IMR-90 (cell line): ENCODE data around the gene TBCD. TPM values are rescaled to one million over a fixed set of nuclear protein-coding genes. Genes with fewer than 3 reads are reported as not detected.

Experiments used
- ATAC-seq: fragments of 200-7000 bp; cut with Tn5 transposase; 2 replicates; pipeline ENCODE4 v1.9.1; 2020; ENCODE audit warnings: low read depth, mild to moderate bottlenecking, moderate library complexity
- BruUV-seq: library from RNA; stranded (reverse); fragments of 400-500 nt; replicated peaks from 2 replicates; lab custom pipeline; 2021; lab: Mats Ljungman, UMichigan
- CTCF ChIA-PET: fragments of 300-600 bp; formaldehyde crosslinking; extraction: SDS; loops from one replicate; lab custom pipeline; 2021; ENCODE audit warnings: antibody characterized with exemption; lab: Yijun Ruan, JAX
- POLR2A ChIA-PET: fragments of 300-600 bp; sonication (Branson Sonifier 250); formaldehyde crosslinking; loops from one replicate; lab custom pipeline; 2022; ENCODE audit warnings: antibody characterized with exemption; ENCODE audit not compliant: unreplicated experiment; lab: Charles Lee
- DNase-seq: peaks from one replicate; pipeline ENCODE4 v3.0.0; 2013
- H2AFZ ChIP-seq: replicated peaks from 2 replicates; pipeline ENCODE3; 2013; ENCODE audit warnings: low read length, mild to moderate bottlenecking; ENCODE audit not compliant: poor library complexity
- H2AK5ac ChIP-seq: 2 replicates; pipeline ENCODE4 v1.6.1; 2013; ENCODE audit warnings: low read depth, low read length, inconsistent platforms
- H2AK9ac ChIP-seq: replicated peaks from 2 replicates; pipeline ENCODE3; 2013; ENCODE audit warnings: mild to moderate bottlenecking, low read depth, low read length, moderate library complexity; ENCODE audit not compliant: poor library complexity
- H2BK120ac ChIP-seq: 2 replicates; pipeline ENCODE4 v1.6.1; 2013; ENCODE audit warnings: low read depth, low read length, inconsistent platforms
- H2BK15ac ChIP-seq: 3 replicates; pipeline ENCODE4 v1.6.1; 2013; ENCODE audit warnings: low read depth, low read length, inconsistent platforms
- H2BK20ac ChIP-seq: 2 replicates; pipeline ENCODE4 v1.6.1; 2013; ENCODE audit warnings: low read depth, mild to moderate bottlenecking, inconsistent platforms, low read length, moderate library complexity
- H2BK5ac ChIP-seq: 2 replicates; pipeline ENCODE4 v1.6.1; 2013; ENCODE audit warnings: mild to moderate bottlenecking, low read depth, low read length, inconsistent platforms; ENCODE audit not compliant: poor library complexity, severe bottlenecking
- H3K14ac ChIP-seq: replicated peaks from 2 replicates; pipeline ENCODE4 v1.6.1; 2013; ENCODE audit warnings: low read depth, low read length, inconsistent platforms
- H3K18ac ChIP-seq: 2 replicates; pipeline ENCODE4 v1.6.1; 2013; ENCODE audit warnings: low read depth, low read length, control low read depth
- H3K23ac ChIP-seq: 2 replicates; pipeline ENCODE4 v1.6.1; 2013; ENCODE audit warnings: low read depth, low read length, inconsistent platforms
- H3K27ac ChIP-seq: 2 replicates; pipeline ENCODE4 v1.5.1; 2013; ENCODE audit warnings: mild to moderate bottlenecking, control low read depth, low read length; ENCODE audit not compliant: insufficient read depth
- H3K27me3 ChIP-seq: 2 replicates; pipeline ENCODE4 v1.6.1; 2013; ENCODE audit warnings: low read length; ENCODE audit not compliant: control insufficient read depth, insufficient read depth
- H3K36me3 ChIP-seq: 2 replicates; pipeline ENCODE4 v1.6.1; 2013; ENCODE audit warnings: low read length, mixed read lengths; ENCODE audit not compliant: control insufficient read depth, insufficient read depth
- H3K4ac ChIP-seq: 2 replicates; pipeline ENCODE4 v1.6.1; 2013; ENCODE audit warnings: low read depth, low read length, inconsistent platforms
- H3K4me1 ChIP-seq: 2 replicates; pipeline ENCODE4 v1.6.1; 2013; ENCODE audit warnings: low read length, mixed read lengths; ENCODE audit not compliant: control insufficient read depth, insufficient read depth
- H3K4me2 ChIP-seq: 2 replicates; pipeline ENCODE4 v1.6.1; 2013; ENCODE audit warnings: low read depth, mild to moderate bottlenecking, control low read depth, low read length, moderate library complexity
- H3K4me3 ChIP-seq: 2 replicates; pipeline ENCODE4 v1.5.1; 2013; ENCODE audit warnings: low read depth, mild to moderate bottlenecking, control low read depth, low read length, moderate library complexity; ENCODE audit not compliant: insufficient read depth
- H3K56ac ChIP-seq: 2 replicates; pipeline ENCODE4 v1.6.1; 2013; ENCODE audit warnings: low read length, inconsistent platforms; ENCODE audit not compliant: insufficient read depth; ENCODE audit errors: extremely low read depth
- H3K79me1 ChIP-seq, 2 experiments: 2 replicates each; pipeline ENCODE4 v1.6.1; 2013; ENCODE audit warnings: low read length in 2 of 2, inconsistent platforms in 1 of 2, low read depth in 1 of 2
- H3K9ac ChIP-seq: 2 replicates; pipeline ENCODE4 v1.6.1; 2013; ENCODE audit warnings: low read depth, low read length, control low read depth
- H3K9me1 ChIP-seq: 2 replicates; pipeline ENCODE4 v1.6.1; 2013; ENCODE audit warnings: low read length, inconsistent platforms; ENCODE audit not compliant: insufficient read depth
- H3K9me3 ChIP-seq: 2 replicates; pipeline ENCODE4 v1.6.1; 2013; ENCODE audit warnings: low read length; ENCODE audit not compliant: control insufficient read depth, insufficient read depth
- H4K20me1 ChIP-seq: 2 replicates; pipeline ENCODE4 v1.6.1; 2013; ENCODE audit warnings: low read length, inconsistent platforms; ENCODE audit not compliant: insufficient read depth
- H4K5ac ChIP-seq: 2 replicates; pipeline ENCODE4 v1.6.1; 2013; ENCODE audit warnings: mild to moderate bottlenecking, low read depth, low read length, control low read depth
- H4K8ac ChIP-seq, 2 experiments: 2 replicates each; pipeline ENCODE4 v1.6.1; 2013; ENCODE audit warnings: low read depth in 2 of 2, low read length in 2 of 2, control low read depth in 1 of 2, inconsistent platforms in 1 of 2
- H4K91ac ChIP-seq: 2 replicates; pipeline ENCODE4 v1.6.1; 2013; ENCODE audit warnings: low read depth, low read length, inconsistent platforms; ENCODE audit not compliant: insufficient read depth
- BHLHE40 ChIP-seq: fragments of 150-350 bp; IDR thresholded peaks from 2 replicates; pipeline ENCODE4 v1.6.1; 2016; ENCODE audit warnings: mild to moderate bottlenecking, low read depth, low read length
- CHD1 ChIP-seq: IDR thresholded peaks from 2 replicates; pipeline ENCODE4 v1.6.1; 2012; ENCODE audit warnings: low read depth, low read length, improper control_type of control experiment
- CTCF ChIP-seq: conservative IDR thresholded peaks from 2 replicates; pipeline ENCODE4 v1.5.1; 2012; ENCODE audit warnings: mild to moderate bottlenecking, low read depth, low read length, improper control_type of control experiment
- FOS ChIP-seq: fragments of 150-350 bp; IDR thresholded peaks from 2 replicates; pipeline ENCODE4 v1.6.1; 2016; ENCODE audit warnings: low read depth, low read length
- MAFK ChIP-seq: IDR thresholded peaks from 2 replicates; pipeline ENCODE4 v1.6.1; 2012; ENCODE audit warnings: low read depth, low read length, improper control_type of control experiment
- MAZ ChIP-seq: IDR thresholded peaks from 2 replicates; pipeline ENCODE4 v1.6.1; 2012; ENCODE audit warnings: low read depth, mild to moderate bottlenecking, low read length, improper control_type of control experiment, moderate library complexity, borderline replicate concordance
- RAD21 ChIP-seq: IDR thresholded peaks from 2 replicates; pipeline ENCODE4 v1.6.1; 2012; ENCODE audit warnings: low read length, improper control_type of control experiment
- RFX5 ChIP-seq: IDR thresholded peaks from 2 replicates; pipeline ENCODE4 v1.8.0; 2012; ENCODE audit warnings: low read depth, mild to moderate bottlenecking, low read length, moderate library complexity
- dilution Hi-C: fragments of 300-500 bp; cut with HindIII; formaldehyde crosslinking; loops from one replicate; pipeline ENCODE4 v1.14.3; 2018; ENCODE audit warnings: low sequenced_read_pairs; ENCODE audit not compliant: unreplicated experiment
- in situ Hi-C: fragments of 300-500 bp; cut with MboI; formaldehyde crosslinking; loops from 3 replicates; pipeline ENCODE4 v1.14.3; 2019; ENCODE audit warnings: low sequenced_read_pairs, inconsistent platforms, mixed read lengths
- intact Hi-C: fragments of 100-400 bp; cut with micrococcal nuclease; formaldehyde crosslinking; loops from 2 replicates; pipeline ENCODE4 v1.10.0; 2022
- polyA plus RNA-seq, 3 experiments: library from polyadenylated mRNA; depleted of rRNA; stranded (reverse); fragments of >200 nt; gene quantifications; 2 replicates each; pipeline ENCODE4 v1.2.3, GENCODE V29; 2012; ENCODE audit warnings: low replicate concordance in 1 of 3
- total RNA-seq: library from RNA; depleted of rRNA; stranded (reverse); fragments of >200 nt; gene quantifications from 2 replicates; pipeline ENCODE4 v1.2.3, GENCODE V29; 2012

The TBCD gene
- total and polyA plus RNA-seq, 2 of the 4 experiments (the other 2 are of a cell fraction) = 21.9 to 54.5 TPM

DNA sequence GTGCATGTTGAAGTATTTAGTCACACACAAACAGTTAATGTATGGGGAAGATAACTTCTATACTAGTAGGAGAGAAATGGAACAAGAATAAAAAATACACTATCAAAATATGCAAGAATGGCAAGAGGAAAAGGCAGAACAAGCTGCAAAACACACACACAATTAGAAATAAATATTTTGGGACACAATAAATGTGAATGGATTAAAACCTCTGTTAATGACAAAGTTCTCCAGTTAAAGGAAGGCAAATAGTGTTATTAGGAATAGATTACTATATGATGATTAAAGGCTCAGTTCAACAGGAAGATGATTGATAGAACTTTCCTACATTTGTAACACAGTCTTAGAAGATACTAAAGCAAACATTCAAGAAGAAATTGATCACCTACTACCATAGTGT is 194.2 kb downstream of the TBCD start:
- Histone ChIP-seq H3K23ac (no peak overlapping the region), H3K18ac (no peak overlapping the region), H2BK15ac (no peak overlapping the region), H3K79me1 (peaks cover 0 to 8% of the 10 kb centered on the region in 2 experiments; a peak in 2 of 4 replicates), H2BK120ac (no peak overlapping the region), H4K91ac (no peak overlapping the region), H3K9ac (no peak overlapping the region), H3K27me3 (no peaks in the 10 kb centered on the region), H3K4me1 (no peaks in the 10 kb centered on the region), H2BK20ac (no peak overlapping the region), H3K4me3 (no peak overlapping the region), H2AFZ (no peak overlapping the region), H4K5ac (no peak overlapping the region), H2BK5ac (no peak overlapping the region), H3K14ac (no peak overlapping the region), H3K36me3 (peaks cover 43% of the 10 kb centered on the region), H3K4me2 (no peak overlapping the region), H3K27ac (no peak overlapping the region), H3K56ac (no peak overlapping the region), H2AK9ac (no peak overlapping the region), H3K9me3 (peaks cover 59% of the 10 kb centered on the region), H3K9me1 (no peaks in the 10 kb centered on the region), H4K20me1 (no peaks in the 10 kb centered on the region), H3K4ac (no peak overlapping the region), H2AK5ac (no peak overlapping the region), H4K8ac (no peak overlapping the region)
- intact Hi-C loops = no loop called here
- ChIA-PET CTCF (no interaction called here), POLR2A (no interaction called here)
- no peak for ATAC-seq
- dilution Hi-C loops = no loop called here
- DNase-seq = no peak
- TF ChIP-seq CTCF (no peak), CHD1 (no peak), RFX5 (no peak), MAZ (no peak), RAD21 (no peak), MAFK (no peak), FOS (no peak), BHLHE40 (no peak)
- no TSS peak for BruUV-seq
- in situ Hi-C loops = no loop called here
